SK-N-SH (cell line): ENCODE results near the gene CA9. TPM values are rescaled to one million over a fixed set of nuclear protein-coding genes. Genes with fewer than 3 reads are reported as not detected.

Experiments used
- CTCF ChIA-PET: fragments of 300-600, 350-600 bp; formaldehyde crosslinking; extraction: SDS; loops from one replicate; lab custom pipeline; 2021; lab: Yijun Ruan, JAX
- POLR2A ChIA-PET: fragments of 350-600 bp; sonication (Branson Sonifier 250); formaldehyde crosslinking; extraction: SDS; loops from one replicate; lab custom pipeline; 2020; ENCODE audit warnings: antibody characterized with exemption, inconsistent platforms; lab: Yijun Ruan, JAX
- DNase-seq: peaks from one replicate; pipeline ENCODE4 v3.0.0; 2012
- H2AFZ ChIP-seq: fragments of 200-600 bp; sonication (generic); 2 replicates; pipeline ENCODE4 v1.8.1; 2016; ENCODE audit warnings: antibody characterized with exemption, mild to moderate bottlenecking, low read depth
- H3F3A ChIP-seq: fragments of 200-600 bp; sonication (generic); replicated peaks from 2 replicates; pipeline ENCODE3; 2016; ENCODE audit warnings: antibody characterized with exemption, mild to moderate bottlenecking; ENCODE audit not compliant: insufficient read depth
- H3K27ac ChIP-seq, 2 experiments: fragments of 200-500 bp in 1 of 2; fragments of 200-600 bp in 1 of 2; sonication (Bioruptor generic) in 1 of 2; sonication (generic), shearing (Covaris generic) in 1 of 2; 2 replicates each; pipeline versions ENCODE4 v1.5.1 to v1.6.1; 2014 to 2016; ENCODE audit warnings: low read depth in 2 of 2, inconsistent platforms in 1 of 2, low read length in 1 of 2, mild to moderate bottlenecking in 1 of 2, mixed read lengths in 1 of 2
- H3K27me3 ChIP-seq: fragments of 200-600 bp; sonication (generic), shearing (Covaris generic); 2 replicates; pipeline ENCODE4 v1.6.1; 2016; ENCODE audit warnings: mixed run types; ENCODE audit not compliant: insufficient read depth
- H3K36me3 ChIP-seq, 2 experiments: fragments of 200-500 bp in 1 of 2; fragments of 200-600 bp in 1 of 2; sonication (Bioruptor generic) in 1 of 2; sonication (generic) in 1 of 2; replicated peaks in 1 of 2; 2 replicates each; pipeline versions ENCODE3 to v1.5.1; 2014 to 2016; ENCODE audit warnings: low read length in 1 of 2, mild to moderate bottlenecking in 1 of 2; ENCODE audit not compliant: insufficient read depth in 2 of 2, control insufficient read depth in 1 of 2
- H3K4me1 ChIP-seq, 2 experiments: fragments of 200-500 bp in 1 of 2; fragments of 200-600 bp in 1 of 2; sonication (Bioruptor generic) in 1 of 2; sonication (generic), shearing (Covaris generic) in 1 of 2; 2 replicates each; pipeline versions ENCODE4 v1.5.1 to v1.6.1; 2014 to 2016; ENCODE audit warnings: low read depth in 1 of 2, low read length in 1 of 2, mixed run types in 1 of 2; ENCODE audit not compliant: insufficient read depth in 2 of 2, control insufficient read depth in 1 of 2
- H3K4me2 ChIP-seq: fragments of 200-600 bp; sonication (generic), shearing (Covaris generic); 2 replicates; pipeline ENCODE4 v1.6.1; 2017; ENCODE audit warnings: mixed run types
- H3K4me3 ChIP-seq, 2 experiments: fragments of 200-500 bp in 1 of 2; fragments of 200-600 bp in 1 of 2; sonication (Bioruptor generic) in 1 of 2; sonication (generic), shearing (Covaris generic) in 1 of 2; 2 replicates each; pipeline versions ENCODE4 v1.5.1 to v1.8.1; 2014 to 2016; ENCODE audit warnings: low read depth in 2 of 2, inconsistent platforms in 1 of 2, low read length in 1 of 2, mild to moderate bottlenecking in 1 of 2, mixed read lengths in 1 of 2, moderate library complexity in 1 of 2
- H3K79me2 ChIP-seq: fragments of 200-600 bp; sonication (generic); 2 replicates; pipeline ENCODE4 v1.8.1; 2017; ENCODE audit warnings: mild to moderate bottlenecking; ENCODE audit not compliant: insufficient read depth
- H3K9ac ChIP-seq: fragments of 200-600 bp; sonication (generic); 2 replicates; pipeline ENCODE4 v1.6.1; 2017; ENCODE audit warnings: mixed run types
- H3K9me2 ChIP-seq: fragments of 200-600 bp; sonication (generic); 2 replicates; pipeline ENCODE4 v1.6.1; 2017; ENCODE audit warnings: mixed run types
- H3K9me3 ChIP-seq: fragments of 200-600 bp; sonication (generic); 2 replicates; pipeline ENCODE4 v1.6.1; 2017; ENCODE audit warnings: mixed run types, mild to moderate bottlenecking, moderate library complexity
- H4K20me1 ChIP-seq: fragments of 200-600 bp; sonication (generic); 2 replicates; pipeline ENCODE4 v1.6.1; 2017; ENCODE audit warnings: mild to moderate bottlenecking, mixed run types; ENCODE audit not compliant: insufficient read depth
- CHD2 ChIP-seq: fragments of 150-350 bp; IDR thresholded peaks from 2 replicates; pipeline ENCODE4 v1.6.1; 2018; ENCODE audit warnings: low read length; ENCODE audit not compliant: partially characterized antibody
- ELF1 ChIP-seq: IDR thresholded peaks from 2 replicates; pipeline ENCODE4 v1.4.0; 2012
- FOSL2 ChIP-seq: IDR thresholded peaks from 2 replicates; pipeline ENCODE4 v1.4.0; 2012; ENCODE audit warnings: low read depth, mild to moderate bottlenecking, moderate library complexity, borderline replicate concordance
- FOXM1 ChIP-seq: IDR thresholded peaks from 2 replicates; pipeline ENCODE4 v1.4.0; 2012; ENCODE audit warnings: low read depth, mild to moderate bottlenecking
- JUND ChIP-seq: IDR thresholded peaks from 2 replicates; pipeline ENCODE4 v1.4.0; 2012
- NFIC ChIP-seq: IDR thresholded peaks from 2 replicates; pipeline ENCODE4 v1.4.0; 2012; ENCODE audit warnings: borderline replicate concordance
- NRF1 ChIP-seq: IDR thresholded peaks from 2 replicates; pipeline ENCODE4 v1.6.1; 2012; ENCODE audit warnings: low read depth, mild to moderate bottlenecking, low read length
- POLR2AphosphoS5 ChIP-seq: IDR thresholded peaks from 2 replicates; pipeline ENCODE4 v1.6.1; 2012; ENCODE audit warnings: low read depth, low read length
- RAD21 ChIP-seq: IDR thresholded peaks from 2 replicates; pipeline ENCODE4 v1.6.1; 2012; ENCODE audit warnings: mild to moderate bottlenecking, low read length
- SIN3A ChIP-seq: IDR thresholded peaks from 2 replicates; pipeline ENCODE4 v1.6.1; 2012; ENCODE audit warnings: low read depth, mild to moderate bottlenecking, low read length, moderate library complexity, borderline replicate concordance
- TAF1 ChIP-seq: IDR thresholded peaks from 2 replicates; pipeline ENCODE4 v1.6.1; 2012; ENCODE audit warnings: low read depth, mild to moderate bottlenecking, low read length, moderate library complexity, borderline replicate concordance
- WGBS: methylation state at CpG from one replicate; pipeline ENCODE4 v1.1.6; 2017; ENCODE audit warnings: low lambda C conversion rate; 5-methylcytosine and 5-hydroxymethylcytosine counted together
- polyA plus RNA-seq, 3 experiments: library from polyadenylated mRNA; depleted of rRNA; stranded (reverse); fragments of >200 nt; gene quantifications; 2 replicates each; pipeline ENCODE4 v1.2.3, GENCODE V29; 2012
- TF ChIP-seq, protein P1 (sequence below): IDR thresholded peaks from 2 replicates; pipeline ENCODE4 v1.4.0; 2012; ENCODE audit warnings: low read depth, borderline replicate concordance
- TF ChIP-seq, protein P2 (sequence below): IDR thresholded peaks from 2 replicates; pipeline ENCODE4 v1.4.0; 2012; ENCODE audit warnings: low read depth
- TF ChIP-seq, protein P3 (sequence below): IDR thresholded peaks from 2 replicates; pipeline ENCODE4 v1.6.1; 2012; ENCODE audit warnings: mild to moderate bottlenecking, low read depth, low read length, moderate library complexity
- TF ChIP-seq, protein P4 (sequence below): fragments of 200-600 bp; sonication (generic); IDR thresholded peaks from 2 replicates; pipeline ENCODE4 v1.6.1; 2017; ENCODE audit warnings: antibody characterized with exemption, mild to moderate bottlenecking, moderate library complexity
- TF ChIP-seq, protein P5 (sequence below): IDR thresholded peaks from 2 replicates; pipeline ENCODE4; 2012
- TF ChIP-seq, protein P6 (sequence below): fragments of 150-350 bp; IDR thresholded peaks from 2 replicates; pipeline ENCODE4 v1.6.1; 2017; ENCODE audit warnings: antibody characterized with exemption, low read length, low read depth, borderline replicate concordance
- TF ChIP-seq, protein P7 (sequence below): IDR thresholded peaks from 2 replicates; pipeline ENCODE4 v1.4.0; 2012; ENCODE audit warnings: low read depth, borderline replicate concordance

The CA9 gene
- polyA plus RNA-seq, 1 of the 3 experiments (the other 2 are of a cell fraction): 1.4 TPM

DNA sequence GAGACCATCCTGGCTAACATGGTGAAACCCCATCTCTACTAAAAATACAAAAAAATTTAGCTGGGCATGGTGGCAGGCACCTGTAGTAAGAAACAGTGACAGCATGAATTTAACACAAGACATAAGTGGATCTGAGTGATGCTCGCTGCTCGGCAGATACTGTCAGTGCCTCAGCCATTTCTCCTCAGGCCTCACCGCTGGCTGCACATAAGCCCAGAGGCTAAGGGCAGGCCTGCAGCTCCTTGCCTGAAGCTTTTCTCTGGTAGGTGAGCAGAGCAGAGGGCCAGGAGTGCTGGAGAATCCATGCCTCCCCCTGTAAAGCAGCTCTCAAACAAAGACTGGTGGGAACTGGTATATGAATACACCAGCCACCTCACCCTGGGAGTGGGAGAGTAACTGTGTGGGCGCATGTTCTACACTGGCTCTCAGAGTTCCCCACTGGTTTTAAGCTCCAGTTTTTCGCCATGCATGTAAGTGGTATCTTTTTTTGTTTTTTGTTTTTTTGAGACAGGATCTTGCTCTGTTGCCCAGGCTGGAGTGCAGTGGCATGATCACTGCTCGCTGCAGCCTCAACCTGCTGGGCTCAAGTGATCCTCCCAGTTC lies 45.2 kb upstream of the CA9 start (continued):
- TF ChIP-seq, protein P1, sequence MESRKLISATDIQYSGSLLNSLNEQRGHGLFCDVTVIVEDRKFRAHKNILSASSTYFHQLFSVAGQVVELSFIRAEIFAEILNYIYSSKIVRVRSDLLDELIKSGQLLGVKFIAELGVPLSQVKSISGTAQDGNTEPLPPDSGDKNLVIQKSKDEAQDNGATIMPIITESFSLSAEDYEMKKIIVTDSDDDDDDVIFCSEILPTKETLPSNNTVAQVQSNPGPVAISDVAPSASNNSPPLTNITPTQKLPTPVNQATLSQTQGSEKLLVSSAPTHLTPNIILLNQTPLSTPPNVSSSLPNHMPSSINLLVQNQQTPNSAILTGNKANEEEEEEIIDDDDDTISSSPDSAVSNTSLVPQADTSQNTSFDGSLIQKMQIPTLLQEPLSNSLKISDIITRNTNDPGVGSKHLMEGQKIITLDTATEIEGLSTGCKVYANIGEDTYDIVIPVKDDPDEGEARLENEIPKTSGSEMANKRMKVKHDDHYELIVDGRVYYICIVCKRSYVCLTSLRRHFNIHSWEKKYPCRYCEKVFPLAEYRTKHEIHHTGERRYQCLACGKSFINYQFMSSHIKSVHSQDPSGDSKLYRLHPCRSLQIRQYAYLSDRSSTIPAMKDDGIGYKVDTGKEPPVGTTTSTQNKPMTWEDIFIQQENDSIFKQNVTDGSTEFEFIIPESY: no peak
- TF ChIP-seq, protein P2, sequence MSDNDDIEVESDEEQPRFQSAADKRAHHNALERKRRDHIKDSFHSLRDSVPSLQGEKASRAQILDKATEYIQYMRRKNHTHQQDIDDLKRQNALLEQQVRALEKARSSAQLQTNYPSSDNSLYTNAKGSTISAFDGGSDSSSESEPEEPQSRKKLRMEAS: no peak
- no peak for TF ChIP-seq POLR2AphosphoS5
- no peak for TF ChIP-seq ELF1
- TF ChIP-seq RAD21: no peak
- TF ChIP-seq SIN3A: no peak
- TF ChIP-seq FOSL2: no peak
- TF ChIP-seq JUND: no peak
- no peak for TF ChIP-seq NFIC
- no peak for TF ChIP-seq TAF1
- TF ChIP-seq, protein P3, sequence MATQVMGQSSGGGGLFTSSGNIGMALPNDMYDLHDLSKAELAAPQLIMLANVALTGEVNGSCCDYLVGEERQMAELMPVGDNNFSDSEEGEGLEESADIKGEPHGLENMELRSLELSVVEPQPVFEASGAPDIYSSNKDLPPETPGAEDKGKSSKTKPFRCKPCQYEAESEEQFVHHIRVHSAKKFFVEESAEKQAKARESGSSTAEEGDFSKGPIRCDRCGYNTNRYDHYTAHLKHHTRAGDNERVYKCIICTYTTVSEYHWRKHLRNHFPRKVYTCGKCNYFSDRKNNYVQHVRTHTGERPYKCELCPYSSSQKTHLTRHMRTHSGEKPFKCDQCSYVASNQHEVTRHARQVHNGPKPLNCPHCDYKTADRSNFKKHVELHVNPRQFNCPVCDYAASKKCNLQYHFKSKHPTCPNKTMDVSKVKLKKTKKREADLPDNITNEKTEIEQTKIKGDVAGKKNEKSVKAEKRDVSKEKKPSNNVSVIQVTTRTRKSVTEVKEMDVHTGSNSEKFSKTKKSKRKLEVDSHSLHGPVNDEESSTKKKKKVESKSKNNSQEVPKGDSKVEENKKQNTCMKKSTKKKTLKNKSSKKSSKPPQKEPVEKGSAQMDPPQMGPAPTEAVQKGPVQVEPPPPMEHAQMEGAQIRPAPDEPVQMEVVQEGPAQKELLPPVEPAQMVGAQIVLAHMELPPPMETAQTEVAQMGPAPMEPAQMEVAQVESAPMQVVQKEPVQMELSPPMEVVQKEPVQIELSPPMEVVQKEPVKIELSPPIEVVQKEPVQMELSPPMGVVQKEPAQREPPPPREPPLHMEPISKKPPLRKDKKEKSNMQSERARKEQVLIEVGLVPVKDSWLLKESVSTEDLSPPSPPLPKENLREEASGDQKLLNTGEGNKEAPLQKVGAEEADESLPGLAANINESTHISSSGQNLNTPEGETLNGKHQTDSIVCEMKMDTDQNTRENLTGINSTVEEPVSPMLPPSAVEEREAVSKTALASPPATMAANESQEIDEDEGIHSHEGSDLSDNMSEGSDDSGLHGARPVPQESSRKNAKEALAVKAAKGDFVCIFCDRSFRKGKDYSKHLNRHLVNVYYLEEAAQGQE: no peak

DNA sequence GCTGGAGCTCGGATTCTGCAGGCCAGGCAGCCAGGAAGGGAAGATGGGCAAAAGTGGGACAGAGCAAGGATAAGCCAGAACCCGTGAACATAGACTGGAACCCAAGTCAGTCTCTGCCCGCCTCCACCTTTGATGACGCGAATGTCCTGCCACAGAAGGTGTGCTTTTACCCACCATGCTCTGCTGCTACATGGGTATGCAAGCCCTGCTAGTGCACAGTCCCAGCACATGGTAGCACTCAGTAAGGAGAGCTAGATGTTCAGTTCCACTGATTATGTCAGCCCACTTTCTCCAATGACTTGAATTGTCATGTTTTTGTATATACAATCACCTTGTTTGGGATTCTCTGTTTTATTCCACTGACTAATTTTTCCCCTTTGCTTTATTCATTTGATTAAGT lies 44.1 kb upstream of the CA9 start:
- Histone ChIP-seq H3K9me2 (no peaks in the 10 kb centered on the region), H3F3A (no peaks in the 10 kb centered on the region), H3K27ac (no peak overlapping the region), H3K9ac (no peak overlapping the region), H4K20me1 (no peaks in the 10 kb centered on the region), H3K79me2 (no peaks in the 10 kb centered on the region), H3K36me3 (no peaks in the 10 kb centered on the region), H3K4me1 (no peaks in the 10 kb centered on the region), H2AFZ (no peak overlapping the region), H3K27me3 (no peaks in the 10 kb centered on the region), H3K9me3 (no peaks in the 10 kb centered on the region), H3K4me3 (no peak overlapping the region), H3K4me2 (no peak overlapping the region)
- 83% methylated on average over 5 of the region's 5 CpGs for WGBS
- POLR2A ChIA-PET: no interaction called here
- DNase-seq: no peak
- CTCF ChIA-PET: interaction anchor here (0.7 to 6.4 kb wide), 7 partner anchors 12 to 67 kb away, joined by 3 to 32 read pairs (median 4); partner anchors contain the start of genes CCDC107 and RMRP
- TF ChIP-seq, protein P4, sequence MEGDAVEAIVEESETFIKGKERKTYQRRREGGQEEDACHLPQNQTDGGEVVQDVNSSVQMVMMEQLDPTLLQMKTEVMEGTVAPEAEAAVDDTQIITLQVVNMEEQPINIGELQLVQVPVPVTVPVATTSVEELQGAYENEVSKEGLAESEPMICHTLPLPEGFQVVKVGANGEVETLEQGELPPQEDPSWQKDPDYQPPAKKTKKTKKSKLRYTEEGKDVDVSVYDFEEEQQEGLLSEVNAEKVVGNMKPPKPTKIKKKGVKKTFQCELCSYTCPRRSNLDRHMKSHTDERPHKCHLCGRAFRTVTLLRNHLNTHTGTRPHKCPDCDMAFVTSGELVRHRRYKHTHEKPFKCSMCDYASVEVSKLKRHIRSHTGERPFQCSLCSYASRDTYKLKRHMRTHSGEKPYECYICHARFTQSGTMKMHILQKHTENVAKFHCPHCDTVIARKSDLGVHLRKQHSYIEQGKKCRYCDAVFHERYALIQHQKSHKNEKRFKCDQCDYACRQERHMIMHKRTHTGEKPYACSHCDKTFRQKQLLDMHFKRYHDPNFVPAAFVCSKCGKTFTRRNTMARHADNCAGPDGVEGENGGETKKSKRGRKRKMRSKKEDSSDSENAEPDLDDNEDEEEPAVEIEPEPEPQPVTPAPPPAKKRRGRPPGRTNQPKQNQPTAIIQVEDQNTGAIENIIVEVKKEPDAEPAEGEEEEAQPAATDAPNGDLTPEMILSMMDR: no peak
- TF ChIP-seq TAF1 (no peak), CHD2 (no peak), JUND (no peak), FOXM1 (no peak), NRF1 (no peak)
- TF ChIP-seq, protein P5, sequence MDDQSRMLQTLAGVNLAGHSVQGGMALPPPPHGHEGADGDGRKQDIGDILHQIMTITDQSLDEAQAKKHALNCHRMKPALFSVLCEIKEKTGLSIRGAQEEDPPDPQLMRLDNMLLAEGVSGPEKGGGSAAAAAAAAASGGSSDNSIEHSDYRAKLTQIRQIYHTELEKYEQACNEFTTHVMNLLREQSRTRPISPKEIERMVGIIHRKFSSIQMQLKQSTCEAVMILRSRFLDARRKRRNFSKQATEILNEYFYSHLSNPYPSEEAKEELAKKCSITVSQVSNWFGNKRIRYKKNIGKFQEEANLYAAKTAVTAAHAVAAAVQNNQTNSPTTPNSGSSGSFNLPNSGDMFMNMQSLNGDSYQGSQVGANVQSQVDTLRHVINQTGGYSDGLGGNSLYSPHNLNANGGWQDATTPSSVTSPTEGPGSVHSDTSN: no peak
- TF ChIP-seq, protein P6, sequence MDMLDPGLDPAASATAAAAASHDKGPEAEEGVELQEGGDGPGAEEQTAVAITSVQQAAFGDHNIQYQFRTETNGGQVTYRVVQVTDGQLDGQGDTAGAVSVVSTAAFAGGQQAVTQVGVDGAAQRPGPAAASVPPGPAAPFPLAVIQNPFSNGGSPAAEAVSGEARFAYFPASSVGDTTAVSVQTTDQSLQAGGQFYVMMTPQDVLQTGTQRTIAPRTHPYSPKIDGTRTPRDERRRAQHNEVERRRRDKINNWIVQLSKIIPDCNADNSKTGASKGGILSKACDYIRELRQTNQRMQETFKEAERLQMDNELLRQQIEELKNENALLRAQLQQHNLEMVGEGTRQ: no peak
- TF ChIP-seq, protein P1: no peak
- TF ChIP-seq, protein P7, sequence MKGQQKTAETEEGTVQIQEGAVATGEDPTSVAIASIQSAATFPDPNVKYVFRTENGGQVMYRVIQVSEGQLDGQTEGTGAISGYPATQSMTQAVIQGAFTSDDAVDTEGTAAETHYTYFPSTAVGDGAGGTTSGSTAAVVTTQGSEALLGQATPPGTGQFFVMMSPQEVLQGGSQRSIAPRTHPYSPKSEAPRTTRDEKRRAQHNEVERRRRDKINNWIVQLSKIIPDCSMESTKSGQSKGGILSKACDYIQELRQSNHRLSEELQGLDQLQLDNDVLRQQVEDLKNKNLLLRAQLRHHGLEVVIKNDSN: no peak
